ENCODE results near the gene SPIB. TPM values are rescaled to one million over a fixed set of nuclear protein-coding genes. Genes with fewer than 3 reads are reported as not detected.

SPIB gene
- total and polyA plus RNA-seq, 12 donors, result 0.10 to 0.42 (median 0.20) TPM; not detected in 9

DNA sequence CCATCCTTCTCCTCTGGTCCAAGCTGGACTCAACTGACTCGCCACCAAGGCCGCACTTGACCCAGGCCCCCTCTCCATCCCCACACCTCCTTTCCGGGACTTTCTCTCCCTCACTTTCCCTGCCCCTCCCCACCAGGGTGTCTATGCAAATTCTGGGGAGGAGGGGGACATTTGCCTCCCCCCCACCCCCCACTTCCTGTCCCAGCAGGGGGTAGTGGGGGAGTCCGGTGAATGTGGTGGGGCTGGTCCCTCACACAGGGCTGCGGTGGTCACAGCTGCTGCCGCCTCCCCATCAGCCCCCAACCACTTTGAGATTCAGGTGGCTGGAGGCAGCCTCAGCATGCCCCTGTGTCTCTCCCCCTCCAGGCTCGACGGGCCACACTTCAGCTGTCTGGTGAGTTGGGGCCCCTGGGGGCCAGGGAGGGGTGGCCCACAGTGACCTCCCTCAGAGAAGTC, 870 bp downstream of the SPIB start:
- intact Hi-C loops (cut with DNase I), result loop anchor here in 3 of 10 donors (5.0 kb wide), 2 partner anchors 52 to 62 kb away; partner anchors contain the start of gene NAPSA (in 1 of the 3)
- Histone ChIP-seq H3K36me3 (no peaks in the 10 kb centered on the region), H3K27ac (no peak overlapping the region), H3K27me3 (peaks cover 8 to 62% (median 57%) of the 10 kb centered on the region in 7 donors), H3K4me1 (peaks cover 0 to 18% (median 0%) of the 10 kb centered on the region in 9 donors), H3K4me3 (no peak overlapping the region), H3K9me3 (no peaks in the 10 kb centered on the region)
- ATAC-seq (no peak), DNase-seq (no peak)
- no peak for TF ChIP-seq CTCF (IDR thresholded peaks at IDR 0.05)
- WGBS, 2 donors, result 11 to 13% methylated on average over 8 of the region's 8 CpGs

DNA sequence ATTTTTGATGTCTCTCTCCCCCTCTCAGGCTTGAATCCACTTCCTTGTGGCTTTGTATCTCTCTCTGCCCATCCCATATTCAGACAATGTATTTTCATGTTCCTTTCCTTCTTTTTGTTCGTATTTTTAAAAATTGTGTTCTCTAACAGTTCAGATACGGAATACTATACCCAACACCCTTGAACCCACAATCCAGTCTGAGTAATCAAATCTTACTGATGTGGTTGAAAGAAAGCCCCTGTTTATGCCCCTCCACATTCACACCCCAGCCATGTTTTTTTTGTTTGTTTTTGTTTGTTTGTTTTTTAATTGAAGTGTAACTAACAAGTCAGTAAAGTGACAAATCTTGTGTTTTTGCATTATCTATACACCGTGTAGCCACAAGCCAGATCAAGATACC, 1.4 kb downstream of the SPIB start:
- H3K27me3 ChIP-seq, result peaks cover 8 to 62% (median 57%) of the 10 kb centered on the region in 7 donors
- ATAC-seq, result no peak
- H3K4me1 ChIP-seq, result peaks cover 0 to 13% (median 0%) of the 10 kb centered on the region in 9 donors
- H3K4me3 ChIP-seq, result no peak overlapping the region
- H3K9me3 ChIP-seq, result no peaks in the 10 kb centered on the region
- H3K36me3 ChIP-seq, result no peaks in the 10 kb centered on the region
- no peak for DNase-seq
- intact Hi-C loops (cut with DNase I), result no loop called here
- no peak overlapping the region for H3K27ac ChIP-seq
- WGBS, 2 donors, result 35 to 42% methylated on average over 3 of the region's 3 CpGs
- no peak for TF ChIP-seq CTCF (IDR thresholded peaks at IDR 0.05)

- Histone ChIP-seq H3K4me1 (peaks cover 0 to 12% (median 0%) of the 10 kb centered on the region in 9 donors), H3K36me3 (no peaks in the 10 kb centered on the region), H3K9me3 (no peaks in the 10 kb centered on the region), H3K27ac (no peak overlapping the region), H3K27me3 (peaks cover 8 to 62% (median 57%) of the 10 kb centered on the region in 7 donors), H3K4me3 (no peak overlapping the region)
- no peak for ATAC-seq
- DNase-seq, result no peak
- TF ChIP-seq CTCF (IDR thresholded peaks at IDR 0.05), result no peak
- 63 to 72% methylated on average over 3 of the region's 3 CpGs for WGBS, 2 donors
- intact Hi-C loops (cut with DNase I), result no loop called here
Measured at GRCh38 chr19:50420808-50421207, 2.1 kb downstream of the SPIB start.

DNA sequence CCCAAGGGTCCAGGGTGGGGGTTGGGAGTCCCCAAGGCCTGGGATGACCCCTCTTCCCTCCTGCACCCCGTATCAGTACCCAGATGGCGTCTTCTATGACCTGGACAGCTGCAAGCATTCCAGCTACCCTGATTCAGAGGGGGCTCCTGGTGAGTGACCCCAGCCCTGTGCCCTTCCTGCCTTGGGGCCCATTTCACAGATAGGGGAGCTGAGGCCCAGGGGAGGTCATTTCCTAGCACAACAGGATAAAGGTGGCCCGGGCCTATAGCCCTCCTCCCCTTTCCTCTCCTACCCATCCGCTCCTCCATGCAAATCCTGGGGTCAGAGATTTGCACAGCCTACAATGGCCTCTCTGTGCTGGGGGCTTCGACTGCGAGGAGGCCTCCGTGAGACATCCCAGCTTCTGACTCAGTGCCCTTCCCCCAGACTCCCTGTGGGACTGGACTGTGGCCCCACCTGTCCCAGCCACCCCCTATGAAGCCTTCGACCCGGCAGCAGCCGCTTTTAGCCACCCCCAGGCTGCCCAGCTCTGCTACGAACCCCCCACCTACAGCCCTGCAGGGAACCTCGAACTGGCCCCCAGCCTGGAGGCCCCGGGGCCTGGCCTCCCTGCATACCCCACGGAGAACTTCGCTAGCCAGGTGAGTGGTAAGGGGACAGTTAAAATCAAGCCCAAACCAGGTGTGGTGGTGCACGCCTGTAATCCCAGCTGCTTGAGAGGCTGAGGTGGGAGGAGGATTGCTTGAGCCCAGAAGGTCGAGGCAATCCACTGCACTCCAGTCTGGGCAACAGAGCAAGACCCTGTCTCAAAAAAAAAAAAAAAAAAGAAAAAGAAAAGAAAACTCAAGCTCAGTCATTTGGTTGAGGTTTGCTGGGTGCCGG, 3.9 kb downstream of the SPIB start:
- no peak for DNase-seq
- H3K4me1 ChIP-seq, result peaks cover 0 to 13% (median 0%) of the 10 kb centered on the region in 9 donors
- ATAC-seq, result no peak
- 79 to 83% methylated on average over 18 of the region's 18 CpGs for WGBS, 2 donors
- no peak overlapping the region for H3K4me3 ChIP-seq
- no peak overlapping the region for H3K27ac ChIP-seq
- H3K36me3 ChIP-seq, result no peaks in the 10 kb centered on the region
- intact Hi-C loops (cut with DNase I), result no loop called here
- no peak for TF ChIP-seq CTCF (IDR thresholded peaks at IDR 0.05)
- H3K9me3 ChIP-seq, result no peaks in the 10 kb centered on the region
- H3K27me3 ChIP-seq, result peaks cover 8 to 54% (median 53%) of the 10 kb centered on the region in 7 donors
